SK-N-SH (cell line): ENCODE measurements around the gene EIF3D. TPM values are rescaled to one million over a fixed set of nuclear protein-coding genes. Genes with fewer than 3 reads are reported as not detected.
A peak's percentile ranks its signal among the peaks of the same experiment; 100 is the strongest.

ENCODE experiments used
- CTCF ChIA-PET: fragments of 300-600, 350-600 bp; formaldehyde crosslinking; extraction: SDS; loops from one replicate; lab custom pipeline; 2021; lab: Yijun Ruan, JAX
- POLR2A ChIA-PET: fragments of 350-600 bp; sonication (Branson Sonifier 250); formaldehyde crosslinking; extraction: SDS; loops from one replicate; lab custom pipeline; 2020; ENCODE audit warnings: antibody characterized with exemption, inconsistent platforms; lab: Yijun Ruan, JAX
- DNase-seq: peaks from one replicate; pipeline ENCODE4 v3.0.0; 2012
- H2AFZ ChIP-seq: fragments of 200-600 bp; sonication (generic); 2 replicates; pipeline ENCODE4 v1.8.1; 2016; ENCODE audit warnings: antibody characterized with exemption, mild to moderate bottlenecking, low read depth
- H3F3A ChIP-seq: fragments of 200-600 bp; sonication (generic); replicated peaks from 2 replicates; pipeline ENCODE3; 2016; ENCODE audit warnings: antibody characterized with exemption, mild to moderate bottlenecking; ENCODE audit not compliant: insufficient read depth
- H3K27ac ChIP-seq, 2 experiments: fragments of 200-500 bp in 1 of 2; fragments of 200-600 bp in 1 of 2; sonication (Bioruptor generic) in 1 of 2; sonication (generic), shearing (Covaris generic) in 1 of 2; 2 replicates each; pipeline versions ENCODE4 v1.5.1 to v1.6.1; 2014 to 2016; ENCODE audit warnings: low read depth in 2 of 2, inconsistent platforms in 1 of 2, low read length in 1 of 2, mild to moderate bottlenecking in 1 of 2, mixed read lengths in 1 of 2
- H3K27me3 ChIP-seq: fragments of 200-600 bp; sonication (generic), shearing (Covaris generic); 2 replicates; pipeline ENCODE4 v1.6.1; 2016; ENCODE audit warnings: mixed run types; ENCODE audit not compliant: insufficient read depth
- H3K36me3 ChIP-seq, 2 experiments: fragments of 200-500 bp in 1 of 2; fragments of 200-600 bp in 1 of 2; sonication (Bioruptor generic) in 1 of 2; sonication (generic) in 1 of 2; replicated peaks in 1 of 2; 2 replicates each; pipeline versions ENCODE3 to v1.5.1; 2014 to 2016; ENCODE audit warnings: low read length in 1 of 2, mild to moderate bottlenecking in 1 of 2; ENCODE audit not compliant: insufficient read depth in 2 of 2, control insufficient read depth in 1 of 2
- H3K4me1 ChIP-seq, 2 experiments: fragments of 200-500 bp in 1 of 2; fragments of 200-600 bp in 1 of 2; sonication (Bioruptor generic) in 1 of 2; sonication (generic), shearing (Covaris generic) in 1 of 2; 2 replicates each; pipeline versions ENCODE4 v1.5.1 to v1.6.1; 2014 to 2016; ENCODE audit warnings: low read depth in 1 of 2, low read length in 1 of 2, mixed run types in 1 of 2; ENCODE audit not compliant: insufficient read depth in 2 of 2, control insufficient read depth in 1 of 2
- H3K4me2 ChIP-seq: fragments of 200-600 bp; sonication (generic), shearing (Covaris generic); 2 replicates; pipeline ENCODE4 v1.6.1; 2017; ENCODE audit warnings: mixed run types
- H3K4me3 ChIP-seq, 2 experiments: fragments of 200-500 bp in 1 of 2; fragments of 200-600 bp in 1 of 2; sonication (Bioruptor generic) in 1 of 2; sonication (generic), shearing (Covaris generic) in 1 of 2; 2 replicates each; pipeline versions ENCODE4 v1.5.1 to v1.8.1; 2014 to 2016; ENCODE audit warnings: low read depth in 2 of 2, inconsistent platforms in 1 of 2, low read length in 1 of 2, mild to moderate bottlenecking in 1 of 2, mixed read lengths in 1 of 2, moderate library complexity in 1 of 2
- H3K79me2 ChIP-seq: fragments of 200-600 bp; sonication (generic); 2 replicates; pipeline ENCODE4 v1.8.1; 2017; ENCODE audit warnings: mild to moderate bottlenecking; ENCODE audit not compliant: insufficient read depth
- H3K9ac ChIP-seq: fragments of 200-600 bp; sonication (generic); 2 replicates; pipeline ENCODE4 v1.6.1; 2017; ENCODE audit warnings: mixed run types
- H3K9me2 ChIP-seq: fragments of 200-600 bp; sonication (generic); 2 replicates; pipeline ENCODE4 v1.6.1; 2017; ENCODE audit warnings: mixed run types
- H3K9me3 ChIP-seq: fragments of 200-600 bp; sonication (generic); 2 replicates; pipeline ENCODE4 v1.6.1; 2017; ENCODE audit warnings: mixed run types, mild to moderate bottlenecking, moderate library complexity
- H4K20me1 ChIP-seq: fragments of 200-600 bp; sonication (generic); 2 replicates; pipeline ENCODE4 v1.6.1; 2017; ENCODE audit warnings: mild to moderate bottlenecking, mixed run types; ENCODE audit not compliant: insufficient read depth
- EP300 ChIP-seq, 2 experiments: IDR thresholded peaks; 2 replicates each; pipeline versions ENCODE4 v1.4.0 to v1.6.1; 2012; ENCODE audit warnings: borderline replicate concordance in 1 of 2, low read depth in 1 of 2, low read length in 1 of 2
- EZH2phosphoT487 ChIP-seq: fragments of 200-600 bp; sonication (generic); IDR thresholded peaks from 2 replicates; pipeline ENCODE4 v1.6.1; 2017; ENCODE audit warnings: low read depth, mixed run types, mild to moderate bottlenecking, antibody characterized with exemption, moderate library complexity, borderline replicate concordance
- FOXM1 ChIP-seq: IDR thresholded peaks from 2 replicates; pipeline ENCODE4 v1.4.0; 2012; ENCODE audit warnings: low read depth, mild to moderate bottlenecking
- GABPA ChIP-seq: IDR thresholded peaks from 2 replicates; pipeline ENCODE4 v1.4.0; 2012; ENCODE audit warnings: low read depth, mild to moderate bottlenecking
- JUND ChIP-seq: IDR thresholded peaks from 2 replicates; pipeline ENCODE4 v1.4.0; 2012
- MEF2A ChIP-seq: IDR thresholded peaks from 2 replicates; pipeline ENCODE4 v1.4.0; 2012; ENCODE audit warnings: low read depth, borderline replicate concordance
- MXI1 ChIP-seq: IDR thresholded peaks from 2 replicates; pipeline ENCODE4 v1.6.1; 2012; ENCODE audit warnings: mild to moderate bottlenecking, low read depth, low read length, improper control_type of control experiment
- NFIC ChIP-seq: IDR thresholded peaks from 2 replicates; pipeline ENCODE4 v1.4.0; 2012; ENCODE audit warnings: borderline replicate concordance
- POLR2AphosphoS5 ChIP-seq: IDR thresholded peaks from 2 replicates; pipeline ENCODE4 v1.6.1; 2012; ENCODE audit warnings: low read depth, low read length
- RAD21 ChIP-seq: IDR thresholded peaks from 2 replicates; pipeline ENCODE4 v1.6.1; 2012; ENCODE audit warnings: mild to moderate bottlenecking, low read length
- RFX5 ChIP-seq: IDR thresholded peaks from 2 replicates; pipeline ENCODE4 v1.6.1; 2012; ENCODE audit warnings: mild to moderate bottlenecking, improper control_type of control experiment, low read length
- SMC3 ChIP-seq: IDR thresholded peaks from 2 replicates; pipeline ENCODE4 v1.6.1; 2012; ENCODE audit warnings: low read depth, low read length, improper control_type of control experiment
- TAF1 ChIP-seq: IDR thresholded peaks from 2 replicates; pipeline ENCODE4 v1.6.1; 2012; ENCODE audit warnings: low read depth, mild to moderate bottlenecking, low read length, moderate library complexity, borderline replicate concordance
- TCF12 ChIP-seq: IDR thresholded peaks from 2 replicates; pipeline ENCODE4 v1.4.0; 2012
- TEAD4 ChIP-seq: IDR thresholded peaks from 2 replicates; pipeline ENCODE4 v1.4.0; 2012; ENCODE audit warnings: mild to moderate bottlenecking, borderline replicate concordance; ENCODE audit not compliant: insufficient read depth
- WGBS: methylation state at CpG from one replicate; pipeline ENCODE4 v1.1.6; 2017; ENCODE audit warnings: low lambda C conversion rate; 5-methylcytosine and 5-hydroxymethylcytosine counted together
- polyA plus RNA-seq, 3 experiments: library from polyadenylated mRNA; depleted of rRNA; stranded (reverse); fragments of >200 nt; gene quantifications; 2 replicates each; pipeline ENCODE4 v1.2.3, GENCODE V29; 2012
- TF ChIP-seq, protein P1 (sequence below): IDR thresholded peaks from 2 replicates; pipeline ENCODE4; 2012
- TF ChIP-seq, protein P2 (sequence below): fragments of 150-350 bp; IDR thresholded peaks from 2 replicates; pipeline ENCODE4 v1.6.1; 2017; ENCODE audit warnings: antibody characterized with exemption, low read length, low read depth, borderline replicate concordance
- TF ChIP-seq, protein P3 (sequence below): IDR thresholded peaks from 2 replicates; pipeline ENCODE4 v1.6.1; 2012; ENCODE audit warnings: mild to moderate bottlenecking, low read depth, low read length, moderate library complexity
- TF ChIP-seq, protein P4 (sequence below): fragments of 200-600 bp; sonication (generic); IDR thresholded peaks from 2 replicates; pipeline ENCODE4 v1.6.1; 2017; ENCODE audit warnings: antibody characterized with exemption, mild to moderate bottlenecking, moderate library complexity

The EIF3D gene
- polyA plus RNA-seq, 1 of the 3 experiments (the other 2 are of a cell fraction) = 423 TPM

DNA sequence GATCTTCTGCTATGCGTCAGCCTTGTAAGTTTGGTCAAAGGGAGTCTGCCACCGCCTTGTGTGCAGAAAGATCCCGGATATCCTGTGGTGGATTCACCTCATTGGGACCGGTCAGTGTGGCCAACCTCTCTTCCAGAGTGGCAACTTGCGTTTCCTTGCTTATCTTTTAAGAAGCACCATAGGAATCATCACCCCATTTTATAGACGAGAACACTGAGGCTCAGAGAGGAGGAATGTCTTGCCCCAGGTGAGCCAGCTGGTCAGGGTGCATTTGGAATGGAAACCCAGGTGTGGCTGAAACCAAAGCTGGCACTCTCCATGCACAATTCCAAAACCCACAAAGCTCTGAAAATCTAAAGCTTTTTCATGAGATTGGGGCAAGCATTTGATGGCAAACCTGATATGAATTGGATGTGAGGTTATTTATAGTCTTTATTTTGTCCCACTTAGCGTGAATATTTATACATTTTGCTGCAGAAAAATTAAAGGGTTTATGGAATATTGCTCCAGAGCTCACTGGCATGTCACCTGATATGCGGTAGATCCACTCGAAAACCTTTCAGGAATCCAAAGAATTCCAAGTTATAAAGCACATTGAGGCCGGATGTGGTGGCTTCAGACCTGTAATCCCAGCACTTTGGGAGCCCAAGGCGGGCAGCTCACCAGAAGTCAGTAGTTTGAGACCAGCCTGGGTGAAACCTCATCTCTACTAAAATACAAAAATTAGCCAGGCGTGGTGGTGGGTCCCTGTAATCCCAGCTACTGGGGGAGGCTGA is 12.1 kb upstream of the EIF3D start:
- Histone ChIP-seq H3K4me2 (no peak overlapping the region), H3K4me1 (peaks cover 0 to 3% of the 10 kb centered on the region in 2 experiments; a peak in 1 of 4 replicates), H3K27ac (peak overlapping the region in 1 of 2 experiments; percentile 81; a peak in 3 of 4 replicates), H3K4me3 (no peak overlapping the region), H4K20me1 (no peaks in the 10 kb centered on the region), H3K9me3 (no peaks in the 10 kb centered on the region), H3K9ac (no peak overlapping the region), H3K79me2 (no peaks in the 10 kb centered on the region), H2AFZ (peak overlapping the region; percentile 25; the same call in 1 of the 2 replicates), H3K9me2 (no peaks in the 10 kb centered on the region), H3F3A (peaks cover 21% of the 10 kb centered on the region), H3K27me3 (no peaks in the 10 kb centered on the region), H3K36me3 (no peaks in the 10 kb centered on the region)
- no peak for DNase-seq
- CTCF ChIA-PET = interaction anchor here (0.9 to 4.7 kb wide), 4 partner anchors 11 to 316 kb away, joined by 3 to 36 read pairs (median 7); no protein-coding TSS in a partner anchor
- 85% methylated on average over 11 of the region's 12 CpGs for WGBS
- POLR2A ChIA-PET = no interaction called here
- TF ChIP-seq POLR2AphosphoS5 (no peak), RFX5 (no peak), MXI1 (no peak), RAD21 (no peak), TAF1 (no peak), TEAD4 (no peak), GABPA (no peak), EZH2phosphoT487 (no peak), FOXM1 (no peak), NFIC (no peak), TCF12 (no peak), EP300 (IDR thresholded peaks at IDR 0.05; ENCODE audit: borderline replicate concordance in 1 of 2, low read depth in 1 of 2, low read length in 1 of 2) (no peak), SMC3 (no peak), MEF2A (no peak), JUND (no peak)
- TF ChIP-seq, protein P1, sequence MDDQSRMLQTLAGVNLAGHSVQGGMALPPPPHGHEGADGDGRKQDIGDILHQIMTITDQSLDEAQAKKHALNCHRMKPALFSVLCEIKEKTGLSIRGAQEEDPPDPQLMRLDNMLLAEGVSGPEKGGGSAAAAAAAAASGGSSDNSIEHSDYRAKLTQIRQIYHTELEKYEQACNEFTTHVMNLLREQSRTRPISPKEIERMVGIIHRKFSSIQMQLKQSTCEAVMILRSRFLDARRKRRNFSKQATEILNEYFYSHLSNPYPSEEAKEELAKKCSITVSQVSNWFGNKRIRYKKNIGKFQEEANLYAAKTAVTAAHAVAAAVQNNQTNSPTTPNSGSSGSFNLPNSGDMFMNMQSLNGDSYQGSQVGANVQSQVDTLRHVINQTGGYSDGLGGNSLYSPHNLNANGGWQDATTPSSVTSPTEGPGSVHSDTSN = no peak
- TF ChIP-seq, protein P2, sequence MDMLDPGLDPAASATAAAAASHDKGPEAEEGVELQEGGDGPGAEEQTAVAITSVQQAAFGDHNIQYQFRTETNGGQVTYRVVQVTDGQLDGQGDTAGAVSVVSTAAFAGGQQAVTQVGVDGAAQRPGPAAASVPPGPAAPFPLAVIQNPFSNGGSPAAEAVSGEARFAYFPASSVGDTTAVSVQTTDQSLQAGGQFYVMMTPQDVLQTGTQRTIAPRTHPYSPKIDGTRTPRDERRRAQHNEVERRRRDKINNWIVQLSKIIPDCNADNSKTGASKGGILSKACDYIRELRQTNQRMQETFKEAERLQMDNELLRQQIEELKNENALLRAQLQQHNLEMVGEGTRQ = no peak
- TF ChIP-seq, protein P3, sequence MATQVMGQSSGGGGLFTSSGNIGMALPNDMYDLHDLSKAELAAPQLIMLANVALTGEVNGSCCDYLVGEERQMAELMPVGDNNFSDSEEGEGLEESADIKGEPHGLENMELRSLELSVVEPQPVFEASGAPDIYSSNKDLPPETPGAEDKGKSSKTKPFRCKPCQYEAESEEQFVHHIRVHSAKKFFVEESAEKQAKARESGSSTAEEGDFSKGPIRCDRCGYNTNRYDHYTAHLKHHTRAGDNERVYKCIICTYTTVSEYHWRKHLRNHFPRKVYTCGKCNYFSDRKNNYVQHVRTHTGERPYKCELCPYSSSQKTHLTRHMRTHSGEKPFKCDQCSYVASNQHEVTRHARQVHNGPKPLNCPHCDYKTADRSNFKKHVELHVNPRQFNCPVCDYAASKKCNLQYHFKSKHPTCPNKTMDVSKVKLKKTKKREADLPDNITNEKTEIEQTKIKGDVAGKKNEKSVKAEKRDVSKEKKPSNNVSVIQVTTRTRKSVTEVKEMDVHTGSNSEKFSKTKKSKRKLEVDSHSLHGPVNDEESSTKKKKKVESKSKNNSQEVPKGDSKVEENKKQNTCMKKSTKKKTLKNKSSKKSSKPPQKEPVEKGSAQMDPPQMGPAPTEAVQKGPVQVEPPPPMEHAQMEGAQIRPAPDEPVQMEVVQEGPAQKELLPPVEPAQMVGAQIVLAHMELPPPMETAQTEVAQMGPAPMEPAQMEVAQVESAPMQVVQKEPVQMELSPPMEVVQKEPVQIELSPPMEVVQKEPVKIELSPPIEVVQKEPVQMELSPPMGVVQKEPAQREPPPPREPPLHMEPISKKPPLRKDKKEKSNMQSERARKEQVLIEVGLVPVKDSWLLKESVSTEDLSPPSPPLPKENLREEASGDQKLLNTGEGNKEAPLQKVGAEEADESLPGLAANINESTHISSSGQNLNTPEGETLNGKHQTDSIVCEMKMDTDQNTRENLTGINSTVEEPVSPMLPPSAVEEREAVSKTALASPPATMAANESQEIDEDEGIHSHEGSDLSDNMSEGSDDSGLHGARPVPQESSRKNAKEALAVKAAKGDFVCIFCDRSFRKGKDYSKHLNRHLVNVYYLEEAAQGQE = no peak
- TF ChIP-seq, protein P4, sequence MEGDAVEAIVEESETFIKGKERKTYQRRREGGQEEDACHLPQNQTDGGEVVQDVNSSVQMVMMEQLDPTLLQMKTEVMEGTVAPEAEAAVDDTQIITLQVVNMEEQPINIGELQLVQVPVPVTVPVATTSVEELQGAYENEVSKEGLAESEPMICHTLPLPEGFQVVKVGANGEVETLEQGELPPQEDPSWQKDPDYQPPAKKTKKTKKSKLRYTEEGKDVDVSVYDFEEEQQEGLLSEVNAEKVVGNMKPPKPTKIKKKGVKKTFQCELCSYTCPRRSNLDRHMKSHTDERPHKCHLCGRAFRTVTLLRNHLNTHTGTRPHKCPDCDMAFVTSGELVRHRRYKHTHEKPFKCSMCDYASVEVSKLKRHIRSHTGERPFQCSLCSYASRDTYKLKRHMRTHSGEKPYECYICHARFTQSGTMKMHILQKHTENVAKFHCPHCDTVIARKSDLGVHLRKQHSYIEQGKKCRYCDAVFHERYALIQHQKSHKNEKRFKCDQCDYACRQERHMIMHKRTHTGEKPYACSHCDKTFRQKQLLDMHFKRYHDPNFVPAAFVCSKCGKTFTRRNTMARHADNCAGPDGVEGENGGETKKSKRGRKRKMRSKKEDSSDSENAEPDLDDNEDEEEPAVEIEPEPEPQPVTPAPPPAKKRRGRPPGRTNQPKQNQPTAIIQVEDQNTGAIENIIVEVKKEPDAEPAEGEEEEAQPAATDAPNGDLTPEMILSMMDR = no peak
